ENCODE results near the gene PRDM15. TPM values are rescaled to one million over a fixed set of nuclear protein-coding genes. Genes with fewer than 3 reads are reported as not detected.

The PRDM15 gene
- total and polyA plus RNA-seq, 2 donors (not counting 3 experiments of a cell fraction or from before 2014, with no cell fraction given), result 11.8 to 12.9 TPM

- Histone ChIP-seq H4K20me1 (replicated peaks; ENCODE audit: control insufficient read depth, extremely low read depth, insufficient read depth, low read length) (no peaks in the 10 kb centered on the region), H3K79me2 (ENCODE audit: control insufficient read depth, insufficient read depth, low read length) (no peaks in the 10 kb centered on the region), H3K9me3 (replicated peaks; ENCODE audit: control insufficient read depth, insufficient read depth, low read length) (no peaks in the 10 kb centered on the region), H3K9me1 (replicated peaks; ENCODE audit: control insufficient read depth, extremely low read depth, insufficient read depth, low read length) (no peaks in the 10 kb centered on the region), H3K27me3 (ENCODE audit: control insufficient read depth in 2 of 2, insufficient read depth in 2 of 2, low read length in 2 of 2) (no peaks in the 10 kb centered on the region), H3K36me3 (ENCODE audit: control insufficient read depth in 2 of 2, extremely low read depth in 1 of 2, insufficient read depth in 2 of 2, low read length in 2 of 2) (peaks cover 3 to 13% of the 10 kb centered on the region in 2 experiments), H3K4me2 (ENCODE audit: insufficient read depth, low read length) (no peak overlapping the region), H3K27ac (ENCODE audit: insufficient read depth, low read depth, low read length) (no peak overlapping the region), H3K4me3 (replicated peaks in 1 of 3; ENCODE audit: insufficient read depth in 1 of 3, low read depth in 1 of 3, low read length in 3 of 3) (no peak overlapping the region), H3K9ac (replicated peaks; ENCODE audit: extremely low read depth, insufficient read depth, low read length) (no peak overlapping the region), H3K4me1 (ENCODE audit: control insufficient read depth, extremely low read depth, insufficient read depth, low read length) (no peaks in the 10 kb centered on the region), H2AFZ (ENCODE audit: low read depth, low read length) (no peak overlapping the region)
- intact Hi-C loops (cut with micrococcal nuclease) (no loop called here), dilution Hi-C loops (cut with MboI; ENCODE audit: extremely low pct_ligation_motif_present, low sequenced_read_pairs) (no loop called here)
- no peak for TF ChIP-seq EZH2 (IDR thresholded peaks at IDR 0.05; ENCODE audit: borderline replicate concordance, low read depth, low read length, severe bottlenecking)
- TF ChIP-seq JUN (IDR thresholded peaks at IDR 0.05; ENCODE audit: borderline replicate concordance, insufficient read depth, insufficient read length, low read depth), result no peak
- TF ChIP-seq POLR2AphosphoS5 (IDR thresholded peaks at IDR 0.05; ENCODE audit: insufficient read depth, low read depth, low read length), result no peak
- TF ChIP-seq, protein P1, sequence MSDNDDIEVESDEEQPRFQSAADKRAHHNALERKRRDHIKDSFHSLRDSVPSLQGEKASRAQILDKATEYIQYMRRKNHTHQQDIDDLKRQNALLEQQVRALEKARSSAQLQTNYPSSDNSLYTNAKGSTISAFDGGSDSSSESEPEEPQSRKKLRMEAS (IDR thresholded peaks at IDR 0.05; ENCODE audit: insufficient read depth, insufficient read length), result no peak
- TF ChIP-seq GATA2 (IDR thresholded peaks at IDR 0.05; ENCODE audit: insufficient read depth, insufficient read length, low read depth, low read length), result no peak
- TF ChIP-seq POLR2A (IDR thresholded peaks at IDR 0.05; ENCODE audit: low read depth, low read length), result no peak
- TF ChIP-seq, protein P2, sequence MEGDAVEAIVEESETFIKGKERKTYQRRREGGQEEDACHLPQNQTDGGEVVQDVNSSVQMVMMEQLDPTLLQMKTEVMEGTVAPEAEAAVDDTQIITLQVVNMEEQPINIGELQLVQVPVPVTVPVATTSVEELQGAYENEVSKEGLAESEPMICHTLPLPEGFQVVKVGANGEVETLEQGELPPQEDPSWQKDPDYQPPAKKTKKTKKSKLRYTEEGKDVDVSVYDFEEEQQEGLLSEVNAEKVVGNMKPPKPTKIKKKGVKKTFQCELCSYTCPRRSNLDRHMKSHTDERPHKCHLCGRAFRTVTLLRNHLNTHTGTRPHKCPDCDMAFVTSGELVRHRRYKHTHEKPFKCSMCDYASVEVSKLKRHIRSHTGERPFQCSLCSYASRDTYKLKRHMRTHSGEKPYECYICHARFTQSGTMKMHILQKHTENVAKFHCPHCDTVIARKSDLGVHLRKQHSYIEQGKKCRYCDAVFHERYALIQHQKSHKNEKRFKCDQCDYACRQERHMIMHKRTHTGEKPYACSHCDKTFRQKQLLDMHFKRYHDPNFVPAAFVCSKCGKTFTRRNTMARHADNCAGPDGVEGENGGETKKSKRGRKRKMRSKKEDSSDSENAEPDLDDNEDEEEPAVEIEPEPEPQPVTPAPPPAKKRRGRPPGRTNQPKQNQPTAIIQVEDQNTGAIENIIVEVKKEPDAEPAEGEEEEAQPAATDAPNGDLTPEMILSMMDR (IDR thresholded peaks at IDR 0.05; ENCODE audit: extremely low read depth in 1 of 2, insufficient read depth in 1 of 2, low read depth in 1 of 2, low read length in 2 of 2), result no peak
- no peak for TF ChIP-seq MYC (IDR thresholded peaks at IDR 0.05; ENCODE audit: low read depth, low read length)
- TF ChIP-seq FOS (IDR thresholded peaks at IDR 0.05; ENCODE audit: borderline replicate concordance, insufficient read depth, low read length), result no peak
- ChIA-PET POLR2A (no interaction called here), CTCF (no interaction called here)
- BruUV-seq (replicated peaks), result no TSS peak
- DNase-seq (ENCODE audit: low read depth, low spot score) (no peak), FAIRE-seq (no peak)
Measured at GRCh38 chr21:41836166-41837015, 42.8 kb downstream of the PRDM15 start.
